KBM-7 (cell line): ENCODE measurements around the gene RSPH3.
"Not testable (repeated sequence)": the region's sequence is repeated elsewhere in the genome, so short reads cannot be mapped to it uniquely, and the experiment has no call there.

Source experiments
- DNase-seq: peaks from one replicate; pipeline ENCODE4 v3.0.0-alpha.2; 2015
- in situ Hi-C: fragments of 300-500 bp; cut with MboI; formaldehyde crosslinking; loops from 2 replicates; pipeline ENCODE4 v1.14.3; 2020; ENCODE audit warnings: low sequenced_read_pairs, low pct_unique_long_range_greater_than_20kb, mixed read lengths

Gene RSPH3

DNA sequence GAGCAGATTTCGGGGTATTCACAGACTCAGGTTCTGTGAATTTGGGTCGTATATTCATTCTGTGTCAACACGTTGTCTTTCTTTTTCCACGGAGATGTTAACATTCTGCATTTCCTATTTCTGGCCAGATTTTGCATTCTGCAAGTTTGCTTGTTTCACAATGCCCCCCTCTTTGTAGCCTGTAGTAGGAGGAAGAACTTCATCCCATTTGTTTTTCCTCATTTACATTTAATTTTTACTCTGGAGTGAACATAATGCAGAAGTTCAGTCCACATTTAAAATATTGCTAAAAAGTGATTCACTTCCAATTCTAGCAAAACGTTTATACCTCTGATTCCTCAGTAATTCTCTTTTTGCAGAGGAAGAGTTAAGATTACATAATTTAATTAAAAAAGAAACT lies 31.8 kb upstream of the RSPH3 start:
- no peak for DNase-seq
- in situ Hi-C loops = no loop called here

DNA sequence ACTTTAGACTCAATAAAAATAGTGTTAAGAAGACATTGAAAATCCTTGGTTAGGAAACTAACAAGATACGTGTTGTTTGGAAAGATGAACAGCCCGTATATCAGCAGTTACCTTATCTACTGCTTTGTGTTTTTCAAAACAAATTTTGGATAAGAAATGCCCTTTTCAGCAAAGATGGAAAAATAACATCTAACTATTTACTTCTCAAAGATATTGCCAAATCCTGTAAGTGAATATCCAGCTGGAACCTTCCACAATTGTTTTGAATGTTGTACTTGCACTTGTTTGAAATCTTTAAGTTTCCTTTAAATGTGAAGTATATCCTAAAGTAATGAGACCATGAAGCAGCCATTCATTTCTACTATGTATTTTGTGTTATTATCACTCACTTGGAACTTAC lies 30.2 kb upstream of the RSPH3 start:
- in situ Hi-C loops = no loop called here

DNA sequence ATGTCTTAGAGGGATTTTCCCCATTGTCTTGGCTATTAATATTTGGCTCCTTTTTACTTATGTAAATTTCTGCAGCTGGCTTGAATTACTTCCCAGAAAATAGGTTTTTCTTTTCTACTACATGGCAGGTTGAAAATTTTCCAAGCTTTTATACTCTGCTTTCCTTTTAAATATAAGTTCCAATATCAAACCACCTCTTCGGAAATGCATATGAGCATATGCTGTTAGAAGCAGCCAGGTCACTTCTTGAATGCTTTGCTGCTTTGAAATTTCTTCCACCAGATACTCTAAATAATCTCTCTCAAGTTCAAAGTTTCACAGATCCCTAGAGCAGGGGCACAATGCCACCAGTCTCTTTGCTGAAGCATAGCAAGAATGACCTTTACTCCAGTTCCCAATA lies 25.2 kb upstream of the RSPH3 start:
- in situ Hi-C loops, DNase-seq: not testable (repeated sequence)

More for the DNA sequence above, 30.2 kb upstream of the RSPH3 start:
- DNase-seq = no peak

DNA sequence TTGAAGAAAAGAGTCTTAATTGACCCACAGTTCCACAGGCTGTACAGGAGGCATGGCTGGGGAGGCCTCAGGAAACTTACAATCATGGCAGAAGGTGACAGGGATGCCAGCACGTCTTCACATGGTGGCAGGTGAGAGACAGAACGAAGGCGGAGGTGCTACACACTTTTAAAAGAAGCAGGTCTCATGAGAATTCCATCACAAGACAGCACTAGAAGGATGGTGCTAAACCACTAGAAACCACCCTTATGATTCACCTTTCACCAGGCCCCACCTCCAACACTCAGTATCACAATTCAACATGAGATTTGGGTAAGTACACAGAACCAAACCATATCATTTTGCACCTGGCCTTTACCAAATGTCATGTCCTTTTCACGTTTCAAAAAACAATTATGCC lies 23.9 kb upstream of the RSPH3 start:
- DNase-seq = no peak
- in situ Hi-C loops = loop anchor here (25.0 kb wide), 1 partner anchor 88 kb away; no protein-coding TSS in a partner anchor

DNA sequence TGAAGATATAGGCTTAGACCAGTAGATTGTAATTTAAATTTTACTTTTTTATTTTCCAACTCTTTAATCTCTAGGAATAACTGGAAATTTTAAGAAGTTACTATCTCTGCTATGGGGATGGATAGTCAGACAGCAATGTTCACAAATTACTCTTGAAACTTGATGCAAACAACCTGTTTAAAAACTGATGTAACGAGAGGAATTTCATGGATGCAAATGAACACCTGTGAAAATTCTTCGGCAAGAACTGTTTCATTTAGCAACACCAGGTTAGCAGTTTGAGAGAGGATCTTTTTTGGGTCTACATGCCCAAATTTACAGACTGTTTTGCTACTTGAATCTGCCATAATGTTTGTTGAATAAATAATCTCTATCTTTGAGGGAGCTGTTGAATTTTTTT lies 20.0 kb upstream of the RSPH3 start:
- in situ Hi-C loops = loop anchor here (25.0 kb wide), 1 partner anchor 92 kb away; no protein-coding TSS in a partner anchor
- no peak for DNase-seq

DNA sequence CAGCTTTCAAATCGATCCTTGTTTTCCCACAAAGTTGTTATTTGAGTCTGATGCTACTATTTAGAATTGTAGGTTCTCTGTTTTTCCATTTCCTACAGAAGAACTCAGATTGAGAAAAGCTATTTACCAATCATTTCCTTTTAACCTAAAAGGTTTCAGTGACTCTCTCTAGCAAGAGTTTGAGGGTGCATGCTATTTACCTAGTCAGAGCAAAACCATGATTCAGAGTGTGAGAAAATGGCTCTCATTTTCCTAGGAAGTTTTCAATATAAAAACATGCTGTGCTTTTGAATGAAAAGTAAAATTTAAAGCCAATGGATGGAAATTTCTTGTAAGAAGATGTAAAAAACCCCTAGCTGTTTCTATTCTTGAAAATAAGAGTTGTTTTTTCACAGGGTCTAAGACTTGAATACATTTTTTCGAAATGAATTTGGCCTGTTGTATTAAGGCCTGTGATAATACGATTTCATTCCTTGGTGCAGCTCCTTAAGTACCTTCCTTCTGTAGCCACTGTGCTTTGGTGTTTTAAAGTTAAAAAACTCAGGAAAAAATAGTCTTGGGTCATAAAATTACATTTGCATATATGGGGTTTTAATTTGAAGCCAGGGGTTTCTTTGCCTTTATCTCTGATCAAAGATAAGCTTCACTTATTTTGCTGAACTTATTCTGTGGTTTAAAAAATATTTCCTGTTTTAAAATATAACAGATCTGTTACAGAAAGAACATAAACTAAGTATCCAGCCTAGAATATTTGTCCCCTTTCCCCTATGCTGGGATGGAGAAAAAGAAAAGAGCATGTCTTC lies 18.0 kb upstream of the RSPH3 start:
- in situ Hi-C loops = loop anchor here (25.0 kb wide), 1 partner anchor 94 kb away; no protein-coding TSS in a partner anchor
- DNase-seq = no peak

DNA sequence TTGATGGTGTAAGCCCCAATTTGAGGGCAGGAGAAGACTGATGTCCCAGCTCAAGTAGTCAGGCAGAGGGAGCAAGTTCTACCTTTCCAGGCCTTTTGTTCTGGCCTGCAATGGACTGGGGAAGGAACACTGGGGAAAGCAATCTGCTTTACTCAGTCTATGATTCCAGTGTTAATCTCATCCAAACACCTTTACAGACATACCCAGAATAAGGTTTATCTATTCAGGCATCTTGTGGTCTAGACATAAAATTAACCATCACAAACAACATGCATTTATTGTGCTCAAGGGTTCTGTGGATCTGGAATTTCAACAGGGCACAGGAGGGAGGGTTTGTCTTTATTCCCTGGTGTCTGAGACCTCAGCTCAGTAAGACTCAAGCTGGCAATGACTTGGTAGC lies 14.4 kb upstream of the RSPH3 start:
- DNase-seq = no peak
- in situ Hi-C loops = loop anchor here (25.0 kb wide), 1 partner anchor 98 kb away; no protein-coding TSS in a partner anchor

DNA sequence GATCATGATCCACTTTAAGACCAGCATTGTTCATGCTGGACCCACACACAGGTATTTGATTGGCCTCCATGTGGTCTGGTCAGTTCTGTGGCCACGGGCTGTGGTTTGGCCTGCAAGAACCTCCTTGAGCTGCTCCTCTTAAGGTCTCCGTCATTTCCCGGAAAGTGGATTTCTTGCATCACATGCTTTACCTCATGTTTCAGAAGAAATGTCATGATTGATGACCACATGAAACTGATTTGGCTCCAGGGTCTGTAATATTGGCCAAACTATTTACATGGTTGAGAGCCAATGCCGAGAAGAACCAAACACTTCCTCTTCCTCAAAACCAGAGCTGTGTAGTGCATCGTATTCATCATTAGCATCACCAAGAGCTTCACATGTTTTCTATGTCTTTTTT lies 13.2 kb upstream of the RSPH3 start:
- in situ Hi-C loops = loop anchor here (25.0 kb wide), 1 partner anchor 99 kb away; no protein-coding TSS in a partner anchor
- peak; percentile 32 for DNase-seq

DNA sequence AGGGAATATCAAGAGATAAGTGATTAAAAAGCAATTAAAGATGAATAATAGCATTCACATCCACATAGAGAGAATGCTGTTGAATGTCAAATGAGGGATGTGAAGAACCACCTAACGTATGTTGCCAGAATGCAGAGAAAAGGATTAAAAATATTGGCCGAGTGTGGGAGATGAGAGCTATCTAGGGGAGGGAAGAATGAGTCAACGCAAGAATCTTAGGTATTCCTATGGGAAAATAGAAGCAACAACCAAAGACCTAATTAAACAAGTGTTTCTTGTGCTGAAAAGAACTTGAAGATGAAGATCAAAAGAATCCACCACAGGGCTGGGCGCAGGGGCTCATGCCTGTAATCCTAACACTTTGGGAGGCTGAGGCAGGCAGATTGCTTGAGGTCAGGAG lies 12.2 kb upstream of the RSPH3 start:
- in situ Hi-C loops = loop anchor here (25.0 kb wide), 1 partner anchor 100 kb away; no protein-coding TSS in a partner anchor
- no peak for DNase-seq

DNA sequence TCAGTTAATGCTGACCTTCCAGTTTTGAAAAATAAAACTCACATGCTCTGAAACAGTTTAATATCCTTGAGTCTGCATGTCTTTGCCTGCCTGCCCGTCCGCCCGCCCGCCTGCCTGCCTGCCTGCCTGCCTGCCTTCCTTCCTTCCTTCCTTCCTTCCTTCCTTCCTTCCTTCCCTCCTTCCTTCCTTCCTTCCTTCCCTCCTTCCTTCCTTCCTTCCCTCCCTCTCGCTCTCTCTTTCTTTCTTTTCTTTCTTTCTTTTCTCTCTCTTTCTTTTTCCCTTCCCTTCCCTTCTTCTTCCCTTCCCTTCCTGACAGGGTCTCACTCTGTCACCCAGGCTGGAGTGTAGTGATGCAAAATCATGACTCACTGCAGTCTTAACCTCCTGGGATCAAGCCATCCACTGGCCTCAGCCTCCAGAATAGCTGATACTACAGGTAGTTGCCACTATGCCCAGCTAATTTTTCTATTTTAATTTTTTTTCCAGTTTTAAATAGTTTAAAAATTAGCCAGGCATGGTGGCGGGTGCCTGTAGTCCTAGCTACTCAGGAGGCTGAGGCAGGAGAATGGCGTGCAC lies 10.1 kb upstream of the RSPH3 start:
- DNase-seq = not testable (repeated sequence)
- in situ Hi-C loops = loop anchor here (25.0 kb wide), 1 partner anchor 102 kb away; no protein-coding TSS in a partner anchor

DNA sequence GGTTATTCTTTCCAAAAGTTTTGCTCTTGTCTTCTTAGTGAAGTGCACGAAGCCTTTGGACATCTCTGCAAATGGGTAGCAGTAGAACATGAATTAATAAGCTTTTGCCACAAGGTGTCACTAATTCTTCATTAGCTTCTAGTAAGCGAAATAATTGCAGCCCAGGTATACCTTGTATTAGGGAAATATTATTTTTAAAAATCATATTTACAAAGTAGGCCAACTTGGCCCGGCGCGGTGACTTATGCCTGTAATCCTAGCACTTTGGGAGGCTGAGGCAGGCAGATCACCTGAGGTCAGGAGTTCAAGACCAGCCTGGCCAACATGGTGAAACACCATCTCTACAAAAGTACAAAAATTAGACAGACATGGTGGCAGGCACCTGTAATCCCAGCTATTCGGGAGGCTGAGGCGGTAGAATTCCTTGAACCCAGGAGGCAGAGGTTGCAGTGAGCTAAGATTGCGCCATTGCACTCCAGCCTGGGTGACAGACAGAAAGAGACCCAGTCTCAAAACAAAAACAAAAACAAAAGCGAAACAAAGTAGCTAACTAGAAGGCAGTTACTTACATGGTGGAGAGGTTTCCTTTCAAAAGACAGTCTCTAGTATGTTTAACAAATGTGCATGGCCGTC lies 8.8 kb upstream of the RSPH3 start:
- in situ Hi-C loops = loop anchor here (25.0 kb wide), 1 partner anchor 104 kb away; no protein-coding TSS in a partner anchor
- peak; percentile 54 for DNase-seq

DNA sequence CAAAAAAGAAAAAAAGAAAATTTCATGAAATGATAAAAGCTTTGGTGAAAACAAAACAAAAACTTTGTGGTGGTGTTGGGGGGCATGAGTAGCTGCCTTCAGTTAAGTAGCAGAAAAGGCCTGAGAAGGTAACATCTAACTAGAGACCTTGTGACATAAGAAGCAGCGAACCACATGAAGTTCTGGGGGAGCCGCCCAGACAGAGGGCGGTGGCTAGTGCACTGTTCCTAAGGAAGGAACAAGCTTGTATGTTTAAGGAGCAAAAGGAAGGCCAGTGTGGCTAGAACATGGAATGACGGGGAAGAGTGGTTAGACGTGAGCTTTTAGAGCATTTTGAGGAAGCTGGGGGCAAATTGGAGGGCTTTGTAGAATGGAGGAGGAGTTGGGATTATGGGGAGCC lies 7.5 kb upstream of the RSPH3 start:
- in situ Hi-C loops = loop anchor here (25.0 kb wide), 1 partner anchor 105 kb away; no protein-coding TSS in a partner anchor
- no peak for DNase-seq

DNA sequence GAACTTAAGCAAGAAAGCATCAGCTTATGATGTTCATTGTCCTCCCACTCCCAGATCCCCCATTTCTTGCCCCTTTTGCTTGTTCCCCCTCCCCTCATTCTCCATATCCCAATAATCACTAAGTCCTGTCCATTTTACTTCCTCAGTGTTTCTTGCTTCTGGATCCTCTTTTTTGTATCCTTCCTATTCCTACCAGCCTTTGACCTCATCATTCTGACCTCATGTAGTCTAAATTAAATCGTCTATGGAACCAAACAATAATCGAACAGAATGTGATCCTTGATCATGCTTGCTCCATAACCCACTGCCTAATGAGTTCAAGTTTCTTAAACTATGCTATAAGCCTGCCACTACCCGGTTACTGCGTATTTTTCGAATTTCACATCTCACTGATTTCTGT lies 5.4 kb upstream of the RSPH3 start:
- DNase-seq = no peak
- in situ Hi-C loops = loop anchor here (25.0 kb wide), 1 partner anchor 107 kb away; no protein-coding TSS in a partner anchor

DNA sequence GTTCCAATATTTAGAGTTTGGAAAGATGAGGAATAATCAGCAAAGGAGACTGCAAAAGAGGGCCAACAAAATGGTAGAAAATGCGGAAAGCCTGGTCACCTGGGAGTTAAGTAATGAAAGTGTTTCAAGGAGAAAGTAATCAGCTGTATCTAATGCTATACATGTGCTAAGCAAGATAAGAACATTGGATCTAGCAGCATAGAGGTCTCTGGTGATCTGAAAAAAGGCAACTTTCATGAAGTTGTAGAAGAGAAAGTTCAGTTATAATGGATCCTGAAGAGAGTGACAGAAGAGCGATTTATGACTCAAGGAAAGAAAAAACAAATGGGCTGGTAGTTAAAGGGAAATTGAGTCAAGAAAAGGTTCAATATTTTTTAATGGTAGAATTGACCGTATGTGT lies 4.6 kb upstream of the RSPH3 start:
- DNase-seq = no peak
- in situ Hi-C loops = loop anchor here (25.0 kb wide), 1 partner anchor 108 kb away; no protein-coding TSS in a partner anchor

DNA sequence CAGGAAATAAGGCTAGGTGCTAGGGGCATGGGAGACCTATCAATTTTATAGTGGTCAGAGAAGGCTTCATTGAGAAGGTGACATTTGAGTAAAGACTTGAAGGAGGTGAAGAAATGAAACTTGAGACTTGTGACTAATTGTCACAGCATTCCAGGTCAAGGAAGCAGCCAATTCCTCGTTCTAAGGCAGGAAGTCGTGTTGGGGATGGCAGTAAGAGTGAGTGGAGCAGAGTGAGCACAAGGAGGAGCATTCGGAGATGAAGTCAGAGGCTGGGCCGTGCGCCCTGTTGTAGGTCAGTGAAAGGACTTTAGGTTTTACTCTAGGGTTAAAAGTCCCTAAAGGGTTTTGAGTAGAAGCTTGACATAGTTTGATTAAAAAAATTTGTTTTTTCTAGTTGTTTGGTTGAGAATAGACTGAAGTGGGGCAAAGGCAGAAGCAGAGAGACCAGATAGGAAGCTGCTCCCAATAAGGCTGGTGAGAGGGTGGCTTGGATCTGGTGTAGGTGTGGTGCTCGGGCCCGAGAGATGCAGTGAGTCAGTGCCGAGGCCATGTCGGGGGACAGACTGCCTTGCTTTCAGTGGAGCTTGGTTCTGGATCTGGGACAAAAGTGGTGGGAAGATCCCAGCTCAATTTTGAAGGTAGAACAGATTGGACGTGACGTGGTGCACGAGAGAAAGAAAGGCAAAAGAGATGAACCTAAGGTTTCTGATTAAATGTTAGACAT lies 2.6 kb upstream of the RSPH3 start:
- in situ Hi-C loops = loop anchor here (25.0 kb wide), 1 partner anchor 110 kb away; no protein-coding TSS in a partner anchor
- DNase-seq = no peak

DNA sequence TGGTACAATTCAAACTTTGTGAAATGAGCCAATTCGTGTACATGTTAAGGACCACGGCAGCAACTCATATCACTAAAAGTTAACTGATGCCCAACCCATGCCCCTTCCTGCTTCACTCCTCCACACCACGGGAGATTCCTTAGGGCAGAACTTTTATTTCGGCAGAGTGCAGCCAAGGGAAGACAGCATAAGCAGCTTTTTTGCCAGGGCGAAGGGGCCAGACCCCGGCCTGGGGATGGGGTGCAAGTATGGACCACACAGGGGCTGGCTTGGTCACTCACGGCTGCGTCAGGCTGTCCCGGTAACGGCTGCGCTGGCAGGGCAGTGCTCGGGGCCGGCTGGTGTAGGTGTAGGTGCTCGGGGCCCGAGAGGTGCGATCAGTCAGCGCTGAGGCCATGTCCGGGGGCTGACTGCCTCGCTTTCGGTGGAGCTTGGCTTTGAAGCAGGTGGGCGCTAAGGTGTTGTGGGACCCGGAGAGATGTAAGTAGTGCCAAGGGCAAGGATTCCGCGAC lies 792 bp downstream of the RSPH3 start:
- in situ Hi-C loops = loop anchor here (25.0 kb wide), 1 partner anchor 787 kb away; no protein-coding TSS in a partner anchor
- no peak for DNase-seq

DNA sequence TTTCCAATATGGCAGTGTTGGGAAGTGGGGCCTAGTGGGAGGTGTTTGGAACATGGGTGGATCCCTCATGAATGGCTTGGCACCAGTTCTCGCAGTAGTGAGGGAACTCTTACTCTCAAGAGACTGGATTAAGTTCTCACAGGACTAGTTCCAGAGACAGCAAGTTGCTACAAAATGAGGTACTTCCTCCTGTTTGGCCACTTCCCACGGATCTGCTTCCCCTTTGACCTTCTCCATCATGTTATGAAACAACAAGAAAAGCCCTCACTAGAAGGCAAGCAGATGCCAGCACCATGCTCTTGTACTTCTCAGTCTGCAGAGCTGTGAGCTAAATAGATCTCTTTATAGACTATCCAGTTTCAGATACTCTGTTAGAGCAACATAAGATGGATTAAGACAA lies 3.1 kb downstream of the RSPH3 start:
- peak; percentile 30 for DNase-seq

DNA sequence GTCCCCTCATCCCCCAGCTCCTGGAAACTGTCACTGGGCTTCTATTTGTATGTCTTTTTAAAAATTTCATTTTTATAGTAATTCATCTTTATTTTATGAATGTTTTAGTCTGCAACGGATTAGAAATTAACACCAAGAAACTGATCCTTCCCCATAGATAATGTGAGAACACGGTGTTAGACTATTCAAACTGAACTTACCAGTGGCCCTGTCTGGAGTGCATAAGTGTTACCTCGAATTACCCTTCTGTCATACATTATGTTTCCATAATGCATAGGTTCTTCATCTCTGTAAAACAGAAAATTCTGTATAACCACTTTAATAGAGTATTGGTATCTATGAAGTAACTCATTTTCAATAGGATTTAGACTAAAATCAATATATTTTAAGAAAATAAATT lies 6.4 kb downstream of the RSPH3 start:
- in situ Hi-C loops = loop anchor here (25.0 kb wide), 1 partner anchor 781 kb away; no protein-coding TSS in a partner anchor

More for the DNA sequence above, 3.1 kb downstream of the RSPH3 start:
- in situ Hi-C loops = loop anchor here (25.0 kb wide), 1 partner anchor 785 kb away; no protein-coding TSS in a partner anchor

More for the DNA sequence above, 6.4 kb downstream of the RSPH3 start:
- no peak for DNase-seq
